Rectal smooth muscle tissue (tissue), 1 donor: ENCODE results near the gene KIF16B.

Experiments used
- H3K27ac ChIP-seq: one replicate; pipeline ENCODE4 v1.7.0; 2013; ENCODE audit warnings: low read depth, low read length, inconsistent platforms
- H3K27me3 ChIP-seq: one replicate; pipeline ENCODE4 v1.7.0; 2013; ENCODE audit warnings: low read length; ENCODE audit not compliant: control insufficient read depth, insufficient read depth
- H3K36me3 ChIP-seq: one replicate; pipeline ENCODE4 v1.7.0; 2013; ENCODE audit warnings: low read length; ENCODE audit not compliant: control insufficient read depth, insufficient read depth
- H3K4me1 ChIP-seq: one replicate; pipeline ENCODE4 v1.7.0; 2013; ENCODE audit warnings: low read length; ENCODE audit not compliant: control insufficient read depth, insufficient read depth
- H3K4me3 ChIP-seq: one replicate; pipeline ENCODE4 v1.7.0; 2013; ENCODE audit warnings: low read length
- H3K9ac ChIP-seq: one replicate; pipeline ENCODE4 v1.7.0; 2013; ENCODE audit warnings: low read length

Gene KIF16B

GRCh38 chr20:16498526-16499253, 74.6 kb downstream of the KIF16B start:
- no peak overlapping the region for H3K27ac ChIP-seq
- H3K9ac ChIP-seq = no peak overlapping the region
- no peaks in the 10 kb centered on the region for H3K36me3 ChIP-seq
- no peaks in the 10 kb centered on the region for H3K4me1 ChIP-seq
- no peak overlapping the region for H3K4me3 ChIP-seq
- no peaks in the 10 kb centered on the region for H3K27me3 ChIP-seq

DNA sequence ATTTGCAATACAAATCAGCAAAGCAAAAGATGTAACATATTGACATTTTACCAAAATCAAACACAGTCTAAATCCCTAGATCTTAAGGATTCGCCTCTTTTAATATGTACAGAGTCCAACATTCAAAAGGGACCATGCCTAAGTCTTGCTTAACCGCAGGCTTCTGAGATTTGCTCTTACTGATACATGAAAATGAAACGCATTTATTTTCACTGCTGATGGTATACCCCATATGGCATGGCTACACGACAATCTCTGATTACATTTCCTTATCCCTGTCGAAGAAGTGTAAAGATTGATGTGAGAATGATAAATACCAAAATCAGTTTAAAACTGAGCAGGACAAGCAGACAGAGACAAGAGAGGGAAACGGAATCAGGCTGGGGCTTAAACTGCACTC, 75.4 kb downstream of the KIF16B start:
- Histone ChIP-seq H3K9ac (no peak overlapping the region), H3K27ac (no peak overlapping the region), H3K4me1 (no peaks in the 10 kb centered on the region), H3K27me3 (no peaks in the 10 kb centered on the region), H3K36me3 (no peaks in the 10 kb centered on the region), H3K4me3 (no peak overlapping the region)

- Histone ChIP-seq H3K36me3 (peaks cover 2% of the 10 kb centered on the region), H3K27me3 (no peaks in the 10 kb centered on the region)
Measured at GRCh38 chr20:16493486-16493885, 79.8 kb downstream of the KIF16B start.

DNA sequence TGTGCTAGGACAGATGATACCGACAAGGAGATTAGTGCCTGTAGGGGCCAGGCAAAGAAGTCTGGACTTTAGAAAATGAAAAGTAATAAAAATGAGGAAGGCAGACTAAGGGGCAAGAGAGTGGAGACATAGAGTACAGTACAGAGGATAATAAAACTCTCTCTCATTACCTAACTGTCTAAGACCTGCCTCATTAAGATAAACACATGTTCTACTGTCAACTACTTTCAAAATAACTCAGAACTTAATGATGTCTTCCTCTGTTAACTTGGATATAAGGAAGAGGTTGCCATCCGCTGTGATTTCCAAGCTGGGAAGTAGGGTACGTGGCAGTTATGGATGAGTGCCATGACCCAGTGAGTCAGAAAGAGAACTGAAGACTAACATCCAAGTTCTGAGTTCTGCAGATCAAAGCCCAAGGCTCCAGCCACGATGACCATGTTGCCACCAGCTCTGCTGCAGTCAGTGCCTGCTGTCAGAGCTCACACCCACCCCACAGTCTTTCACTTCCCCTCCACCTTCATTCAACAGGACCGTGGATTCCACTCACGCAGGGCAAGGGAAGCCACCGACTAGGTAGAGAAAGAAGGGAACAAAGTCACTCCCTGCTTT, 81.8 kb downstream of the KIF16B start:
- Histone ChIP-seq H3K27me3 (no peaks in the 10 kb centered on the region), H3K36me3 (peaks cover 2% of the 10 kb centered on the region), H3K4me1 (no peaks in the 10 kb centered on the region), H3K27ac (no peak overlapping the region), H3K9ac (no peak overlapping the region), H3K4me3 (no peak overlapping the region)

More at GRCh38 chr20:16493486-16493885, 79.8 kb downstream of the KIF16B start:
- Histone ChIP-seq H3K9ac (no peak overlapping the region), H3K4me1 (no peaks in the 10 kb centered on the region), H3K27ac (no peak overlapping the region), H3K4me3 (no peak overlapping the region)

- Histone ChIP-seq H3K36me3 (peaks cover 2% of the 10 kb centered on the region), H3K9ac (no peak overlapping the region), H3K4me1 (no peaks in the 10 kb centered on the region), H3K27me3 (no peaks in the 10 kb centered on the region), H3K27ac (no peak overlapping the region), H3K4me3 (no peak overlapping the region)
Measured at GRCh38 chr20:16490696-16491095, 82.6 kb downstream of the KIF16B start.

DNA sequence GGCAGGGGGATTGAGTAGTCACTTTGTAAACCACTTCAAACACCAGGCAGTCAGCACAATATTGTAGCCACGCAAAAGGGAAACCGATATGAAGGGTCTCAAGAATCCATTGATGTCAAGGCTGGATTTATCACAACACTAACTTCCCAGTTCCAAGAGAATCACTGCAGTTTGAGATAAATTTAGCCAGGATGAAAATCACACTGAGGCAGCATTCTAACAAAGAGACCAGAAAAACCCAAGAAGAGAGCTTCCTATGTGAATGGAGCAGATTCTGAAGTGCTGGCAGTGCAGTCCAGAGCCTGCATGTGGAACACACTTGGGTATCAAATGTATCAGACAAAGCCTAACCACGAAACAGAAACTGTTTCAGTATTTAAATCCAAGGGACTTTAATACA, 84.6 kb downstream of the KIF16B start:
- H3K27ac ChIP-seq = no peak overlapping the region

GRCh38 chr20:16488086-16488485, 85.2 kb downstream of the KIF16B start:
- Histone ChIP-seq H3K4me3 (no peak overlapping the region), H3K27ac (no peak overlapping the region), H3K36me3 (peaks cover 2% of the 10 kb centered on the region), H3K4me1 (no peaks in the 10 kb centered on the region), H3K27me3 (no peaks in the 10 kb centered on the region), H3K9ac (no peak overlapping the region)

More for the DNA sequence above, 84.6 kb downstream of the KIF16B start:
- Histone ChIP-seq H3K27me3 (no peaks in the 10 kb centered on the region), H3K9ac (no peak overlapping the region), H3K36me3 (peaks cover 2% of the 10 kb centered on the region), H3K4me1 (no peaks in the 10 kb centered on the region), H3K4me3 (no peak overlapping the region)

- Histone ChIP-seq H3K27ac (no peak overlapping the region), H3K36me3 (peaks cover 2% of the 10 kb centered on the region), H3K9ac (no peak overlapping the region), H3K4me1 (no peaks in the 10 kb centered on the region), H3K27me3 (no peaks in the 10 kb centered on the region), H3K4me3 (no peak overlapping the region)
Measured at GRCh38 chr20:16486532-16486931, 86.7 kb downstream of the KIF16B start.

DNA sequence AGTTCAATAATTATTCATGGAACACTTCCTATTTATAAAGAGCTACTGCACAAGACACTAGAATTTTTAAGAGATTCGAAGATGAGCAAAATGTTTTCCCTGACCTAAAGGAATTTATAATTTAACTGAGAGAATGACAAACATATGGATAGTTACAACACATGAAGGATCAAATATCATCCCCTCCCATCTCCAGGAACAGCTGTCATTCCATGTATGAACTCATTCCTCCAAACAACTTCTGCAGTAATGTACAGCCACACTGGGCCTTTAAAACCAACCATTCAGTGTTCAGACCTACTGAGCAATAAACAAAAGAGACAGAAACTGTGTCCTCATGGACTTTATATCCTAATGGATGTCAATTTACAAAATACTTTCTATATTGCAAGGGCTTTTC, 87.8 kb downstream of the KIF16B start:
- Histone ChIP-seq H3K27ac (no peak overlapping the region), H3K36me3 (peaks cover 2% of the 10 kb centered on the region), H3K4me3 (no peak overlapping the region), H3K27me3 (no peaks in the 10 kb centered on the region), H3K4me1 (no peaks in the 10 kb centered on the region), H3K9ac (no peak overlapping the region)

DNA sequence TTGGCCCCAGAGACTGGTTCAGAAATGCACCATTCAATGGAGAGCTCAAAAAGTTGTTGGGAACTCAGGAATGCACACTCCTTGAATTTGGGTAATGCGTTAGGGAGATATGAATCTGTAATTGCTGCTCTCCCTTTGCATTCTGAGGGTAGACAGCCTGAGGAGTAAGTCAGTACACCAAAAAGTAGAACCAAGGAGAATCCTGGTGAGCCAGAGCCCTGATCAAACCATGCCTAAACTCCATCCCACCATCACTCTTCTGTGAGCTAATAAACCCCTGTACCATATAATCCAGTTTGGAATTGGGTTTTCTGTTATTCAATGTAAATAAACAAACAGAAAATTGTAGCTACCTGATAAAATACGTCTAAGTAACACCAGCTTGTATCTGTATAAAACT, 90.2 kb downstream of the KIF16B start:
- H3K4me1 ChIP-seq = no peaks in the 10 kb centered on the region
- H3K9ac ChIP-seq = no peak overlapping the region
- H3K27me3 ChIP-seq = no peaks in the 10 kb centered on the region
- no peak overlapping the region for H3K4me3 ChIP-seq
- no peaks in the 10 kb centered on the region for H3K36me3 ChIP-seq
- H3K27ac ChIP-seq = no peak overlapping the region

- Histone ChIP-seq H3K36me3 (no peaks in the 10 kb centered on the region), H3K9ac (no peak overlapping the region)
Measured at GRCh38 chr20:16481977-16482376, 91.3 kb downstream of the KIF16B start.

GRCh38 chr20:16479666-16480065, 93.6 kb downstream of the KIF16B start:
- no peak overlapping the region for H3K4me3 ChIP-seq
- H3K9ac ChIP-seq = no peak overlapping the region
- no peaks in the 10 kb centered on the region for H3K27me3 ChIP-seq
- H3K4me1 ChIP-seq = peaks cover 8% of the 10 kb centered on the region
- H3K27ac ChIP-seq = no peak overlapping the region
- H3K36me3 ChIP-seq = no peaks in the 10 kb centered on the region

More at GRCh38 chr20:16481977-16482376, 91.3 kb downstream of the KIF16B start:
- Histone ChIP-seq H3K27ac (no peak overlapping the region), H3K4me1 (no peaks in the 10 kb centered on the region), H3K4me3 (no peak overlapping the region), H3K27me3 (no peaks in the 10 kb centered on the region)

DNA sequence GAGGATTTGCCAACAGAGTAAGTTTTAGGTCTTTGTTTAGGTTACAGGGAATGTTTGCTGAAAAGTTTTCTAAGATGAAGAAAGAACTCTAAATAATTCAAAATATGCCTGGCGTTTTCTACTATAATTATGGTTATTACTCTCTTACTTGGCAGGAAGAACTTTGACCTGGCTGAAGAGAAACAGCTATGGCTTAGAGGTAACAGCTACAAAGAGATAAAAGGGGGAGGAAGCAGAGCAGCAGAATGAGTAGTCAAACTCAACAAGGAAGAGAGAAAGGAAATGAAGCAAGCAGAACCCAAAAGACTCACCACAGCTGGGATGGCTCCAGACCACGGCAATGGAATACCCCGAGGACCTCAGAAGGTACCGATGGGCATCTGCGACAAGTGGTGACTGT, 95.6 kb downstream of the KIF16B start:
- H3K9ac ChIP-seq = no peak overlapping the region
- no peaks in the 10 kb centered on the region for H3K36me3 ChIP-seq
- no peak overlapping the region for H3K4me3 ChIP-seq
- peaks cover 8% of the 10 kb centered on the region for H3K4me1 ChIP-seq
- no peak overlapping the region for H3K27ac ChIP-seq
- no peaks in the 10 kb centered on the region for H3K27me3 ChIP-seq
